ENCODE results near the gene CLHC1.

The CLHC1 gene

DNA sequence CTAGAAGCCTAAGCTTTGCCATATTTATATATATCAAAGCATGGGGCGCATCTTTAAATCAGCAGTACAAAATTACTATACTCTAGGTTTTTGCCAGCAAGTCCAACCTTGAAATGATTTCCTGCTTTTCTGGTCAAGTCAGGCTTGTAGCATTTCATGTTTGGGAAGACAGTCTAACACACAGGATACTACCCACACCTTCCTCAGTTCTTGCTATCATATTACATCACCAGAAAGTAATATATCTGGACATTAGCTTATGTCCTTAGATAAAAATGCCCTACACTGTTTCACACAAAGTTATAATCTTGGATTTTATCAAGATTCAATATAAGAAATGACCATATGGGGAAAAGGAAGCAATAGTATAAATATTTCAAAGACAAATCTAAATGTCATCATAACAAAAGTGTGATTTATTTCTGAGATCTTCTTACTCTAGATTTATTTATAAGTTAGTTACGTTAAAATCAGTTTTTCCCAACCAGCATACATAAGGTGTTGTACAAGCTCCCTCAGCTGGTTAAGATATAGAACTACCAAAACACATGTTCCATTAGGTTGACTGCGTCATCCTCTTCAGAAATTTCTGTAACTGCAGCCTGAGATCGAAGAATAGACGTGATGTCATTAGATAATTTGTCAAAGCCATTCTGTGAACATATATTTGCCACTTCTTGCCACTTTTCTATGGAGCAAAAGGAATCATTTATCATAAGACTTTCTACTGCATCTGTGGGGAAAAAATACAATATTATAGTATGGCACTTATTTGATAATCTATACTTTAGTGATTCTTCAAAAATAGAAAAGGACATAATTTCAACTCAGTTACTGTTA, 56.6 kb downstream of the CLHC1 start:
- TF ChIP-seq, protein P1, sequence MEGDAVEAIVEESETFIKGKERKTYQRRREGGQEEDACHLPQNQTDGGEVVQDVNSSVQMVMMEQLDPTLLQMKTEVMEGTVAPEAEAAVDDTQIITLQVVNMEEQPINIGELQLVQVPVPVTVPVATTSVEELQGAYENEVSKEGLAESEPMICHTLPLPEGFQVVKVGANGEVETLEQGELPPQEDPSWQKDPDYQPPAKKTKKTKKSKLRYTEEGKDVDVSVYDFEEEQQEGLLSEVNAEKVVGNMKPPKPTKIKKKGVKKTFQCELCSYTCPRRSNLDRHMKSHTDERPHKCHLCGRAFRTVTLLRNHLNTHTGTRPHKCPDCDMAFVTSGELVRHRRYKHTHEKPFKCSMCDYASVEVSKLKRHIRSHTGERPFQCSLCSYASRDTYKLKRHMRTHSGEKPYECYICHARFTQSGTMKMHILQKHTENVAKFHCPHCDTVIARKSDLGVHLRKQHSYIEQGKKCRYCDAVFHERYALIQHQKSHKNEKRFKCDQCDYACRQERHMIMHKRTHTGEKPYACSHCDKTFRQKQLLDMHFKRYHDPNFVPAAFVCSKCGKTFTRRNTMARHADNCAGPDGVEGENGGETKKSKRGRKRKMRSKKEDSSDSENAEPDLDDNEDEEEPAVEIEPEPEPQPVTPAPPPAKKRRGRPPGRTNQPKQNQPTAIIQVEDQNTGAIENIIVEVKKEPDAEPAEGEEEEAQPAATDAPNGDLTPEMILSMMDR (IDR thresholded peaks at IDR 0.05; ENCODE audit: low read length, missing control alignments) = peak; percentile 42
- peak; percentile 71 for DNase-seq (ENCODE audit: low read depth)
- H3K4me3 ChIP-seq (replicated peaks; ENCODE audit: low read depth, low read length) = no peak overlapping the region

- TF ChIP-seq, protein P1 (IDR thresholded peaks at IDR 0.05; ENCODE audit: low read length, missing control alignments) = no peak
- no peak for DNase-seq (ENCODE audit: low read depth)
- H3K4me3 ChIP-seq (replicated peaks; ENCODE audit: low read depth, low read length) = no peak overlapping the region
Observed at GRCh38 chr2:55173438-55174054, 58.5 kb downstream of the CLHC1 start.

- no peak for DNase-seq (ENCODE audit: low read depth)
- TF ChIP-seq, protein P1 (IDR thresholded peaks at IDR 0.05; ENCODE audit: low read length, missing control alignments) = no peak
- H3K4me3 ChIP-seq (replicated peaks; ENCODE audit: low read depth, low read length) = no peak overlapping the region
Observed at GRCh38 chr2:55169915-55170314, 62.2 kb downstream of the CLHC1 start.

DNA sequence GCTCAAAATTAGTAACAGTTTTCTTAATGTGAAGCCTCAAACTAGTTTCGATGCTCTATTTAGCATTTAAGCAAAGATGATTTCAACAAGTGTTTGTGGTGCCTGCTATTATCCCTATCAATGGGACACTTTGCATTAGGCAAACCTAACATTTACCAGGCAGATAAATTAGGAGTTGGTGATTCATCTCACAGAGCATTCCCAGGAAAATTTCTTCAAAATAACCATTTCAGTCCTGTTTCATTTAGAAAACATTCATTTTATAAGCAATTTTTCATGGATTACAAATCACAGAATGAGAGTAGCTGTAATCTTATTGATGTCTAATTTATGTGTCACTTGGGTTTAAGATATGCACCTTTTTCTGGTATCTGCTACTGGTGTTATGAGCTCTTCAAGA, 62.7 kb downstream of the CLHC1 start:
- no peak for DNase-seq (ENCODE audit: low read depth)
- TF ChIP-seq, protein P1 (IDR thresholded peaks at IDR 0.05; ENCODE audit: low read length, missing control alignments) = no peak
- H3K4me3 ChIP-seq (replicated peaks; ENCODE audit: low read depth, low read length) = no peak overlapping the region

- no peak overlapping the region for H3K4me3 ChIP-seq (replicated peaks; ENCODE audit: low read depth, low read length)
Observed at GRCh38 chr2:55168221-55169154, 63.6 kb downstream of the CLHC1 start.

DNA sequence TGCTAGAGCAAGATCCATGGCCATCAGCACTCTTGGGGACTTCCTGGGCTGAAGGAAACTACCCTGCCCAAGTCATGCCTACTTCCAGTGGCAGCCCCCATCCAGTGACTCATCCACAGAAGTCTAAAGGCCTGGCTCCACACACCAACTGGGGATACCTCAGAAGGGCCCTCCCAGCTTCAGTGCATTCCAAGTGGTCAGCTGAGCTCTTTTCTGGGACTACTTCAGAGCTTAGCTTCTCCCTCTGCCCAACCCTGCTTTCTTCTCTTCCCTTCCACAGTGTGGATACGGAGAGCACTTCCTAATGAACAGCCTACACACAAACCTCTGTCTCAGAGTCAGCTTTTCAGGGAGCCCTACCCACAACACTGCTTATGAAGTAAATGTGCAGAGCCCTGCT, 66.5 kb downstream of the CLHC1 start:
- no peak overlapping the region for H3K4me3 ChIP-seq (replicated peaks; ENCODE audit: low read depth, low read length)
- DNase-seq (ENCODE audit: low read depth) = no peak
- TF ChIP-seq, protein P1 (IDR thresholded peaks at IDR 0.05; ENCODE audit: low read length, missing control alignments) = no peak

More at GRCh38 chr2:55168221-55169154, 63.6 kb downstream of the CLHC1 start:
- DNase-seq (ENCODE audit: low read depth) = peak; percentile 76
- TF ChIP-seq, protein P1 (IDR thresholded peaks at IDR 0.05; ENCODE audit: low read length, missing control alignments) = peak; percentile 61

Measured in fibroblast of pulmonary artery (primary cell).